GM13977 (cell line): ENCODE results near the gene SUOX.

ENCODE experiments used
- DNase-seq: peaks from one replicate; pipeline ENCODE4 v3.0.0; 2012; ENCODE audit warnings: low spot score
- CTCF ChIP-seq: IDR thresholded peaks from 2 replicates; pipeline ENCODE4 v1.5.1; 2012; ENCODE audit warnings: mild to moderate bottlenecking, control low read depth; ENCODE audit not compliant: insufficient read depth; ENCODE audit errors: extremely low read depth, missing control alignments
- in situ Hi-C: fragments of 300-500 bp; cut with MboI; formaldehyde crosslinking; loops from one replicate; pipeline ENCODE4 v1.12.0; 2022; ENCODE audit warnings: low sequenced_read_pairs, low pct_unique_long_range_greater_than_20kb, mixed read lengths, inconsistent platforms; ENCODE audit not compliant: unreplicated experiment

SUOX gene

GRCh38 chr12:56042843-56043242 is 45.8 kb downstream of the SUOX start:
- DNase-seq: no peak
- no peak for TF ChIP-seq CTCF
- in situ Hi-C loops: loop anchor here (25.0 kb wide), 1 partner anchor 306 kb away; the partner anchor contains the start of genes CD63 and GDF11

- TF ChIP-seq CTCF: no peak
- DNase-seq: no peak
- in situ Hi-C loops: loop anchor here (25.0 kb wide), 1 partner anchor 309 kb away; the partner anchor contains the start of genes CD63 and GDF11
Observed at GRCh38 chr12:56046027-56046780, 49.1 kb downstream of the SUOX start.

- in situ Hi-C loops: no loop called here
- no peak for TF ChIP-seq CTCF
- DNase-seq: no peak
Observed at GRCh38 chr12:56053407-56053893, 56.4 kb downstream of the SUOX start.
